PC-3 (cell line): ENCODE data around the gene TSC22D4. TPM values are rescaled to one million over a fixed set of nuclear protein-coding genes. Genes with fewer than 3 reads are reported as not detected.

Experiments used
- ATAC-seq: fragments of 200-7000 bp; cut with Tn5 transposase; 2 replicates; pipeline ENCODE4 v1.9.1; 2020; ENCODE audit warnings: mild to moderate bottlenecking, moderate library complexity
- BruUV-seq: library from RNA; stranded (reverse); fragments of 400-500 nt; replicated peaks from 2 replicates; lab custom pipeline; 2021; lab: Mats Ljungman, UMichigan
- CTCF ChIA-PET: fragments of 300-600 bp; sonication (Branson Sonifier 250); formaldehyde crosslinking; loops from one replicate; lab custom pipeline; 2022; ENCODE audit warnings: antibody characterized with exemption; lab: Charles Lee
- POLR2A ChIA-PET: fragments of 300-600 bp; sonication (Branson Sonifier 250); formaldehyde crosslinking; loops from one replicate; lab custom pipeline; 2022; ENCODE audit warnings: antibody characterized with exemption; ENCODE audit not compliant: unreplicated experiment; lab: Charles Lee
- DNase-seq: peaks from one replicate; pipeline ENCODE4 v3.0.0-alpha.2; 2015
- H2AFZ ChIP-seq: fragments of 300-600 bp; sonication (generic); 2 replicates; pipeline ENCODE4 v1.6.0; 2016; ENCODE audit warnings: antibody characterized with exemption, low read length
- H3F3A ChIP-seq: fragments of 300-600 bp; sonication (generic); one replicate; pipeline ENCODE4 v1.6.0; 2017; ENCODE audit warnings: antibody characterized with exemption, low read length, control low read depth, mild to moderate bottlenecking; ENCODE audit not compliant: unreplicated experiment
- H3K27ac ChIP-seq: fragments of 300-600 bp; sonication (generic); 2 replicates; pipeline ENCODE4 v1.5.1; 2016; ENCODE audit warnings: mild to moderate bottlenecking, low read length
- H3K27me3 ChIP-seq: fragments of 300-600 bp; sonication (generic); 2 replicates; pipeline ENCODE4 v1.6.1; 2016; ENCODE audit warnings: low read length, mixed read lengths
- H3K36me3 ChIP-seq: fragments of 300-600 bp; sonication (generic); 2 replicates; pipeline ENCODE4 v1.6.1; 2016; ENCODE audit warnings: low read depth, mixed run types, low read length, mixed read lengths
- H3K4me1 ChIP-seq: fragments of 300-600 bp; sonication (generic); 2 replicates; pipeline ENCODE4 v1.5.1; 2016; ENCODE audit warnings: low read length; ENCODE audit not compliant: insufficient read depth
- H3K4me2 ChIP-seq: fragments of 300-600 bp; sonication (generic); 2 replicates; pipeline ENCODE4 v1.6.0; 2016; ENCODE audit warnings: low read length
- H3K4me3 ChIP-seq: fragments of 300-600 bp; sonication (generic); 2 replicates; pipeline ENCODE4 v1.5.1; 2016; ENCODE audit warnings: mild to moderate bottlenecking, low read length, mixed read lengths
- H3K79me2 ChIP-seq: fragments of 300-600 bp; sonication (generic); 2 replicates; pipeline ENCODE4 v1.6.1; 2017; ENCODE audit warnings: low read length, mixed read lengths
- H3K9ac ChIP-seq: fragments of 300-600 bp; sonication (generic); 2 replicates; pipeline ENCODE4 v1.6.0; 2016; ENCODE audit warnings: mild to moderate bottlenecking, low read length
- H3K9me2 ChIP-seq: fragments of 300-600 bp; sonication (generic); replicated peaks from 2 replicates; pipeline ENCODE4 v1.6.1; 2016; ENCODE audit warnings: mixed run types, low read length, mixed read lengths
- H3K9me3 ChIP-seq: fragments of 300-600 bp; sonication (generic); 2 replicates; pipeline ENCODE4 v1.6.1; 2016; ENCODE audit warnings: low read length, mixed read lengths
- H4K20me1 ChIP-seq: fragments of 300-600 bp; sonication (generic); 2 replicates; pipeline ENCODE4 v1.6.1; 2016; ENCODE audit warnings: low read length, mixed read lengths
- EZH2 ChIP-seq: fragments of 300-600 bp; sonication (generic); IDR thresholded peaks from one replicate; pipeline ENCODE4 v1.6.1; 2017; ENCODE audit warnings: antibody characterized with exemption, mild to moderate bottlenecking, low read length; ENCODE audit not compliant: unreplicated experiment
- EZH2phosphoT487 ChIP-seq: fragments of 300-600 bp; sonication (generic); IDR thresholded peaks from 2 replicates; pipeline ENCODE4 v1.6.1; 2018; ENCODE audit warnings: mild to moderate bottlenecking, antibody characterized with exemption, low read length, borderline replicate concordance
- intact Hi-C: fragments of 100-400 bp; cut with micrococcal nuclease; formaldehyde crosslinking; loops from 2 replicates; pipeline ENCODE4 v1.9.0; 2023
- total RNA-seq: library from RNA; depleted of rRNA; stranded (reverse); fragments of >200 nt; gene quantifications from 2 replicates; pipeline ENCODE4 v1.2.3, GENCODE V29; 2014
- TF ChIP-seq, protein P1 (sequence below): fragments of 300-600 bp; sonication (generic); conservative IDR thresholded peaks from 2 replicates; pipeline ENCODE4 v1.5.1; 2017; ENCODE audit warnings: antibody characterized with exemption, low read depth, mild to moderate bottlenecking, low read length

The TSC22D4 gene
- total RNA-seq, 1 experiment from 2014 or later: 57.1 TPM

DNA sequence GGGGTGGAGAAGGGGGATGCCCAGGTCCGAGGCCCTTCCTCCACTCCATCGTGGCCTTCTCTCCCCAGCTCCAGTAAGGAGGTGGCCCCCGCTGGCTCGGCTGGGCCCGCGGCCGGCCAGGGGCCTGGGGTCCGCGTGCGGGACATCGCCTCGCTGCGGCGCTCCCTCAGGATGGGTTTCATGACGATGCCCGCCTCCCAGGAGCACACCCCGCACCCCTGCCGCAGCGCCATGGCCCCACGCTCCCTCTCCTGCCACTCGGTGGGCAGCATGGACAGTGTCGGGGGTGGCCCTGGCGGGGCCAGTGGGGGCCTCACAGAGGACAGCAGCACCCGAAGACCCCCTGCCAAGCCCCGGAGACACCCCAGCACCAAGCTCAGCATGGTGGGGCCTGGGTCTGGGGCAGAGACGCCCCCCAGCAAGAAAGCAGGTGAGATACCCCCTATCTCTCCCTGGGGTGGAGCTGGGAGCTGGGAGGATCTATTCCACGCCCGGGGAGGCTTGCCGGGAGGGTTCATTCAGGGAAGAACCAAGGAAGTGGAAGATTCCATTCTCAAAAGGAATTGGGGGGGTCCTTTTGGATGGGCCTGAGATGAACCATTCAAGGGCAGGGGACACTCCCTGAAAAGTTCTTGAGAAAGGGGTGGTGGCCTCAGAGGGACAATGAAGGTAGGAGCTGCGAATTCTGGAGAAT, 7.9 kb upstream of the TSC22D4 start:
- Histone ChIP-seq H4K20me1 (no peaks in the 10 kb centered on the region), H3K9me3 (no peaks in the 10 kb centered on the region), H3K27me3 (no peaks in the 10 kb centered on the region), H2AFZ (no peak overlapping the region), H3F3A (no peaks in the 10 kb centered on the region), H3K9me2 (no peaks in the 10 kb centered on the region), H3K36me3 (no peaks in the 10 kb centered on the region), H3K79me2 (no peaks in the 10 kb centered on the region), H3K4me2 (no peak overlapping the region), H3K4me3 (no peak overlapping the region), H3K9ac (no peak overlapping the region), H3K4me1 (0 out of 2 replicates have a peak, but pooled peaks cover 6% of the 10 kb centered on the region), H3K27ac (no peak overlapping the region)
- TF ChIP-seq EZH2 (no peak), EZH2phosphoT487 (no peak)
- TF ChIP-seq, protein P1, sequence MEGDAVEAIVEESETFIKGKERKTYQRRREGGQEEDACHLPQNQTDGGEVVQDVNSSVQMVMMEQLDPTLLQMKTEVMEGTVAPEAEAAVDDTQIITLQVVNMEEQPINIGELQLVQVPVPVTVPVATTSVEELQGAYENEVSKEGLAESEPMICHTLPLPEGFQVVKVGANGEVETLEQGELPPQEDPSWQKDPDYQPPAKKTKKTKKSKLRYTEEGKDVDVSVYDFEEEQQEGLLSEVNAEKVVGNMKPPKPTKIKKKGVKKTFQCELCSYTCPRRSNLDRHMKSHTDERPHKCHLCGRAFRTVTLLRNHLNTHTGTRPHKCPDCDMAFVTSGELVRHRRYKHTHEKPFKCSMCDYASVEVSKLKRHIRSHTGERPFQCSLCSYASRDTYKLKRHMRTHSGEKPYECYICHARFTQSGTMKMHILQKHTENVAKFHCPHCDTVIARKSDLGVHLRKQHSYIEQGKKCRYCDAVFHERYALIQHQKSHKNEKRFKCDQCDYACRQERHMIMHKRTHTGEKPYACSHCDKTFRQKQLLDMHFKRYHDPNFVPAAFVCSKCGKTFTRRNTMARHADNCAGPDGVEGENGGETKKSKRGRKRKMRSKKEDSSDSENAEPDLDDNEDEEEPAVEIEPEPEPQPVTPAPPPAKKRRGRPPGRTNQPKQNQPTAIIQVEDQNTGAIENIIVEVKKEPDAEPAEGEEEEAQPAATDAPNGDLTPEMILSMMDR: no peak
- DNase-seq (peak; percentile 16), ATAC-seq (no peak)
- ChIA-PET POLR2A (no interaction called here), CTCF (no interaction called here)
- intact Hi-C loops: no loop called here
- BruUV-seq: no TSS peak

DNA sequence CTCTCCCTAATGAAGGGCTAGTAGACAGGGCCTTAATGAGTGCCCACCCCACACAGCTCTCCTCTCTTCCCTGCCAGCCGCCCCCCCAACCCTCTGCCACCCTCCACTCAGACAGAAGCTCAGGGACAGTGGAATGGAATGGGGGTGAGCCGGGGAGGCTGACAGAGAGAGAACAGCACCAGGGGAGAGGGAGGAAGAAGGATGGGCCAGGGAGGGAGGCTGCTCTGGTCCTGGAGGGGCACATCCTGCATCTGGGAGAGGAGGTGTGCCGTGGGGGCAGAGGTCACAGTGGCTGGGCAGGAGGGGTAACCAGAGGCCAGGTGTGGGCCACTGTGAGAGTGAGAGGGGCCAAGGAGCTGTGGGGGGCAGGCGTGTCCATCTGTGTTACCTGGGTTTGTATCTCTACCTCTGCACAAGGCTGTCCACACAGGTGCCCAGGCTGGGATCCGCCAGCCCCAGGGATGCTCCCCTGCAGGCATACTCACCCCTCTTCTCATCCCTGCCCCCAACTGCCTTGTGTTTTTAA, 7.2 kb upstream of the TSC22D4 start:
- Histone ChIP-seq H3K4me3 (no peak overlapping the region), H3K27ac (no peak overlapping the region), H3K9me2 (no peaks in the 10 kb centered on the region), H2AFZ (no peak overlapping the region), H3K27me3 (no peaks in the 10 kb centered on the region), H3K4me1 (0 out of 2 replicates have a peak, but pooled peaks cover 6% of the 10 kb centered on the region), H3K9me3 (no peaks in the 10 kb centered on the region), H4K20me1 (no peaks in the 10 kb centered on the region), H3K9ac (no peak overlapping the region), H3F3A (no peaks in the 10 kb centered on the region), H3K79me2 (no peaks in the 10 kb centered on the region), H3K36me3 (no peaks in the 10 kb centered on the region), H3K4me2 (no peak overlapping the region)
- POLR2A ChIA-PET: no interaction called here
- ATAC-seq (no peak), DNase-seq (no peak)
- TF ChIP-seq EZH2 (no peak), EZH2phosphoT487 (no peak)
- TF ChIP-seq, protein P1: no peak
- no TSS peak for BruUV-seq
- CTCF ChIA-PET: no interaction called here
- intact Hi-C loops: no loop called here

GRCh38 chr7:100485471-100485876, 6.5 kb upstream of the TSC22D4 start:
- Histone ChIP-seq H3K79me2 (no peaks in the 10 kb centered on the region), H3K9ac (no peak overlapping the region), H2AFZ (no peak overlapping the region), H4K20me1 (no peaks in the 10 kb centered on the region), H3K36me3 (no peaks in the 10 kb centered on the region), H3K4me3 (no peak overlapping the region), H3K27me3 (no peaks in the 10 kb centered on the region), H3K9me3 (no peaks in the 10 kb centered on the region), H3F3A (no peaks in the 10 kb centered on the region), H3K9me2 (no peaks in the 10 kb centered on the region), H3K27ac (no peak overlapping the region), H3K4me1 (0 out of 2 replicates have a peak, but pooled peaks cover 6% of the 10 kb centered on the region), H3K4me2 (no peak overlapping the region)
- CTCF ChIA-PET: no interaction called here
- TF ChIP-seq EZH2phosphoT487: no peak
- TF ChIP-seq EZH2: no peak
- TF ChIP-seq, protein P1: no peak
- intact Hi-C loops: no loop called here
- ATAC-seq (no peak), DNase-seq (no peak)
- BruUV-seq: no TSS peak
- POLR2A ChIA-PET: no interaction called here
